K562 (cell line): Measurements from ENCODE around the gene RALGAPB. TPM values are rescaled to one million over a fixed set of nuclear protein-coding genes. Genes with fewer than 3 reads are reported as not detected.

Experiments used
- ATF6 ChIP-seq: sonication (generic); formaldehyde crosslinking; IDR thresholded peaks from 2 replicates; pipeline ENCODE4 v1.4.0; 2020; ENCODE audit warnings: mild to moderate bottlenecking, missing genetic modification reagents
- CBX3 ChIP-seq, 2 experiments: IDR thresholded peaks; 1 replicate in 1 of 2; 2 replicates in 1 of 2; pipeline ENCODE4 v1.6.1; 2012; ENCODE audit warnings: inconsistent platforms in 2 of 2, low read length in 2 of 2, borderline replicate concordance in 1 of 2, control low read depth in 1 of 2
- COPS2 ChIP-seq: fragments of 450-650 bp; conservative IDR thresholded peaks from 2 replicates; pipeline ENCODE4 v1.6.1; 2016; ENCODE audit warnings: mild to moderate bottlenecking, moderate library complexity
- CSDE1 ChIP-seq, 2 experiments: fragments of 450-650 bp; IDR thresholded peaks; 2 replicates each; pipeline ENCODE4 v1.6.1; 2016; ENCODE audit warnings: mild to moderate bottlenecking in 1 of 2
- DPF2 ChIP-seq: fragments of 450-650 bp; IDR thresholded peaks from 2 replicates; pipeline ENCODE4 v1.6.1; 2016
- ERF ChIP-seq: fragments of 450-650 bp; formaldehyde crosslinking; IDR thresholded peaks from 2 replicates; pipeline ENCODE4 v1.4.0; 2020; ENCODE audit warnings: mild to moderate bottlenecking, mixed read lengths
- HINFP ChIP-seq: fragments of 450-650 bp; conservative IDR thresholded peaks from 2 replicates; pipeline ENCODE4 v1.6.1; 2016; ENCODE audit warnings: missing genetic modification characterization, low read depth, mild to moderate bottlenecking, control low read depth, missing compliant biosample characterization
- JUNB ChIP-seq: fragments of 450-650 bp; formaldehyde crosslinking; conservative IDR thresholded peaks from 2 replicates; pipeline ENCODE4 v1.4.0; 2020; ENCODE audit warnings: mild to moderate bottlenecking
- KDM2B ChIP-seq: fragments of 250-450 bp; sonication (Bioruptor Pico); IDR thresholded peaks from 2 replicates; pipeline ENCODE4 v1.8.0; 2021; ENCODE audit warnings: mild to moderate bottlenecking, moderate library complexity
- KLF16 ChIP-seq: IDR thresholded peaks from 2 replicates; pipeline ENCODE4 v1.6.1; 2016; ENCODE audit warnings: antibody characterized with exemption
- MBD1 ChIP-seq: fragments of 250-450 bp; sonication (Bioruptor Pico); IDR thresholded peaks from 2 replicates; pipeline ENCODE4 v1.8.0; 2022; ENCODE audit warnings: inconsistent platforms
- NCOA4 ChIP-seq: fragments of 450-650 bp; IDR thresholded peaks from 2 replicates; pipeline ENCODE4 v1.6.1; 2018; ENCODE audit warnings: mild to moderate bottlenecking; ENCODE audit not compliant: partially characterized antibody
- NFYB ChIP-seq: IDR thresholded peaks from 2 replicates; pipeline ENCODE4 v1.6.1; 2011; ENCODE audit warnings: mild to moderate bottlenecking, moderate library complexity; ENCODE audit not compliant: insufficient read length; ENCODE audit errors: extremely low read depth
- PRPF4 ChIP-seq: fragments of 200-400 bp; formaldehyde crosslinking; IDR thresholded peaks from one replicate; pipeline ENCODE4 v1.6.1; 2017; ENCODE audit warnings: low read length, low read depth, mild to moderate bottlenecking; ENCODE audit not compliant: insufficient read depth, poor library complexity, severe bottlenecking
- TBL1XR1 ChIP-seq, 2 experiments: IDR thresholded peaks; 2 replicates each; pipeline ENCODE4 v1.6.1; 2012; ENCODE audit warnings: improper control_type of control experiment in 2 of 2, low read length in 2 of 2, mild to moderate bottlenecking in 1 of 2
- TCFL5 ChIP-seq: fragments of 250-450 bp; sonication (Bioruptor Pico); conservative IDR thresholded peaks from 2 replicates; pipeline ENCODE4 v1.6.1; 2021; ENCODE audit warnings: mild to moderate bottlenecking, moderate library complexity, matching md5 sums
- TRIM28 ChIP-seq: fragments of 450-650 bp; IDR thresholded peaks from 2 replicates; pipeline ENCODE4 v1.6.1; 2017
- U2AF2 ChIP-seq: fragments of 200-400 bp; formaldehyde crosslinking; optimal IDR thresholded peaks from 2 replicates; pipeline ENCODE3; 2017; ENCODE audit warnings: low read depth, mild to moderate bottlenecking, low read length
- XRCC4 ChIP-seq: IDR thresholded peaks from one replicate; pipeline ENCODE4 v1.6.1; 2011; ENCODE audit not compliant: insufficient read depth, insufficient read length; ENCODE audit errors: extremely low read depth
- ZBTB1 ChIP-seq: sonication (generic); formaldehyde crosslinking; IDR thresholded peaks from 2 replicates; pipeline ENCODE4 v1.8.1; 2023; ENCODE audit warnings: missing genetic modification reagents, low read depth, mild to moderate bottlenecking, borderline replicate concordance
- ZBTB26 ChIP-seq: fragments of 450-650 bp; formaldehyde crosslinking; IDR thresholded peaks from 2 replicates; pipeline ENCODE4 v1.4.0; 2022; ENCODE audit warnings: missing genetic modification characterization
- ZKSCAN8 ChIP-seq: fragments of 200-800 bp; sonication (Bioruptor generic); IDR thresholded peaks from 2 replicates; pipeline ENCODE4 v1.6.1; 2016; ENCODE audit warnings: missing genetic modification characterization, missing compliant biosample characterization
- ZNF282 ChIP-seq: sonication (generic); formaldehyde crosslinking; IDR thresholded peaks from 2 replicates; pipeline ENCODE4 v1.8.1; 2023; ENCODE audit warnings: missing genetic modification reagents
- polyA plus RNA-seq, 8 experiments: library from polyadenylated mRNA; depleted of rRNA in 4 of 8; stranded (reverse) in 5 of 8; unstranded in 3 of 8; fragments of >200 nt; fragmentation: Nextera tagmentation in 2 of 8; fragmentation: Illumina TruSeq in 1 of 8; extraction: Ambion mirVana in 2 of 8; extraction: Trizol in 1 of 8; gene quantifications; 2 replicates each; pipeline versions ENCODE4 v1.2.1 to v1.2.3, GENCODE V29; 2011 to 2014; ENCODE audit warnings: inconsistent platforms in 1 of 8, missing spikeins in 1 of 8
- total RNA-seq, 7 experiments: library from RNA; depleted of rRNA in 6 of 7; stranded (reverse); fragments of >200 nt in 6 of 7; fragmentation: Illumina TruSeq in 2 of 7; extraction: Trizol in 2 of 7; gene quantifications; 2 replicates each; pipeline versions ENCODE4 v1.2.1 to v1.2.3, GENCODE V29; 2011 to 2021; ENCODE audit warnings: low replicate concordance in 1 of 7

The RALGAPB gene
- total and polyA plus RNA-seq, 9 of the 15 experiments (the other 6 are each of a cell fraction or from before 2014, with no cell fraction given): 4.3 to 25.6 (median 13.6) TPM

GRCh38 chr20:38472513-38473366 lies at the start of gene RALGAPB (continued):
- TF ChIP-seq NFYB (no peak), TCFL5 (CRISPR knock-in tag) (0 out of 2 replicates have a peak, but pooled peaks have one; percentile 24), ATF6 (CRISPR knock-in tag) (no peak), PRPF4 (no peak), NCOA4 (no peak), MBD1 (no peak), TBL1XR1 (IDR thresholded peaks at IDR 0.05; ENCODE audit: low read length in 2 of 2) (peak in 1 of 2 experiments; percentile 41; a peak in 1 of 4 replicates), COPS2 (no peak), CSDE1 (IDR thresholded peaks at IDR 0.05) (no peak), U2AF2 (no peak), ERF (no peak), TRIM28 (no peak), KLF16 (no peak), CBX3 (IDR thresholded peaks at IDR 0.05; ENCODE audit: borderline replicate concordance in 1 of 2, low read length in 2 of 2) (no peak; a peak in 1 of 3 replicates), XRCC4 (no peak), ZBTB26 (0 out of 2 replicates have a peak, but pooled peaks have one; percentile 53), JUNB (CRISPR knock-in tag) (no peak), DPF2 (no peak), HINFP (no peak), ZBTB1 (CRISPR knock-in tag) (no peak), ZKSCAN8 (CRISPR knock-in tag) (no peak), ZNF282 (CRISPR knock-in tag) (no peak), KDM2B (CRISPR knock-in tag) (no peak)
